GM12801 (cell line): ENCODE measurements around the gene DLGAP4.

ENCODE experiments used
- CTCF ChIP-seq: IDR thresholded peaks from one replicate; pipeline ENCODE4 v1.5.1; 2011; ENCODE audit warnings: control low read depth; ENCODE audit not compliant: insufficient read length; ENCODE audit errors: extremely low read depth

Gene DLGAP4

GRCh38 chr20:36264426-36265246 is 41.5 kb upstream of the DLGAP4 start:
- TF ChIP-seq CTCF = no peak

GRCh38 chr20:36266189-36266588 is 40.0 kb upstream of the DLGAP4 start:
- TF ChIP-seq CTCF = no peak

- TF ChIP-seq CTCF = no peak
These were observed 38.3 kb upstream of the DLGAP4 start for GRCh38 chr20:36267605-36268381.

GRCh38 chr20:36268440-36269342 is 37.4 kb upstream of the DLGAP4 start:
- no peak for TF ChIP-seq CTCF

GRCh38 chr20:36269507-36269906 is 36.6 kb upstream of the DLGAP4 start:
- no peak for TF ChIP-seq CTCF

GRCh38 chr20:36270744-36271638 is 35.1 kb upstream of the DLGAP4 start:
- no peak for TF ChIP-seq CTCF
